GM20431 (cell line): ENCODE measurements around the gene TMC3.

Experiments
- in situ Hi-C: fragments of 300-500 bp; cut with MseI, MboI; formaldehyde crosslinking; loops from one replicate; pipeline ENCODE4 v1.15.0; 2020; ENCODE audit warnings: low sequenced_read_pairs; ENCODE audit not compliant: unreplicated experiment

Gene TMC3

GRCh38 chr15:81386947-81387346 is 12.9 kb upstream of the TMC3 start:
- in situ Hi-C loops = no loop called here

- in situ Hi-C loops = no loop called here
Observed at GRCh38 chr15:81385721-81386076, 11.7 kb upstream of the TMC3 start.

GRCh38 chr15:81384891-81385720 is 11.1 kb upstream of the TMC3 start:
- in situ Hi-C loops = no loop called here

DNA sequence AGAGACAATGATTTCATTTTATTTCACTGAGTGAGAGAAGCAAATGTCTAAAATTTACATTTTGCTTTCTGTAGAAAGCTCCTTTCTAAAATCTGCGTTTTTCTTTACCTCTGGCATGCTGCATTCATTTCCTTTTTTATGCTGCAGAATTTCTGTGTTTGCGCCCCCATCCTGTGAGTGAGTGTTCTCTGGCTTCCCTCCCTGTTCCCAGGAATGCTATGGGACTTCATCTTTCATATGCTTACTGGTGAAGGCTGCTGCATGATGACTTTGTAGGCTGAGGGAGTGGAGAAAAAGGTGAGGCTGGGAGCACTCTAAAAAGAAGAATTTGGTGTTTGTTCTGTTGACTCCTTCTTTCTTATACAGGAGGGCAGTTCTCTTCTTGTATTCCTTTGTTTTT is 7.7 kb upstream of the TMC3 start:
- in situ Hi-C loops = no loop called here

DNA sequence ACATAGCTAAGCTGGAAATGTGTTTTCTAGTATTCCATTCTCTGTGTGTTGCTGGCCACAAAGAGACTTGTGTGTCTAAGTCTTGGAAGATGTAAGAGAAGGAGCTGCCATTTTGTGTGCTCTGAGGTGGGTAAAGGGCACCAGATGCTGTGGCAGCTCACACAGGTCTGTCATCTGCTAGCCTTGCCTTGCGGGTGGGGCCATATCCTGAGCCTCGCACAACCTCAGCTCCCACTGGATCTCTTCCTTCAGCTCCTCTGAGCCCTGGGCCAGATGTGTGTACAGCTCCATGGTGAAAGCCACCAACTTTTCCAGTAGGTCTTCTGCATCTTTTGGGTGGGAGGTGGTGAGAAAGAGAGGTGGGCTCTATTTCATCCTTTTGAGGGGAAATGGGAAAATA is 6.7 kb upstream of the TMC3 start:
- in situ Hi-C loops = no loop called here

DNA sequence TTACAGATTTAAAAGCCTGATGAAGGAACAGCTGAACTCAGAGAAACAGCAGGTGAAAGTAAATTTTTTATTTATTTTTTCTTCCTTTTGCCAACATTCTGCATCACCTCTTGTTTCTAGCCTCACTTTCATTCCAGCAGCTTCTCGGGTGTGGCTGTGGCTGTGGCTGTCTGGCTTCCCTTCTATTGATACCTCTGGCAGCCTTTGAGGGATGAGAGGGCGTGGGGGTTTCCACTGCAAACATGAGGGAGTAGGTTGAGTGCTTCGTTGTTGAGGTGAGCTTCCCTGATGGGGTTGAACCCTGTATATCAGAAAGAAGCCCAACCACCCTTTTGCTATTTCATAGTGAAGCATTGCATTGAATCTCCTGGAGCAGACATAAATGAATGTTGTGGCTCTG is 6.2 kb upstream of the TMC3 start:
- in situ Hi-C loops = no loop called here

GRCh38 chr15:81379269-81379668 is 5.3 kb upstream of the TMC3 start:
- in situ Hi-C loops = no loop called here

DNA sequence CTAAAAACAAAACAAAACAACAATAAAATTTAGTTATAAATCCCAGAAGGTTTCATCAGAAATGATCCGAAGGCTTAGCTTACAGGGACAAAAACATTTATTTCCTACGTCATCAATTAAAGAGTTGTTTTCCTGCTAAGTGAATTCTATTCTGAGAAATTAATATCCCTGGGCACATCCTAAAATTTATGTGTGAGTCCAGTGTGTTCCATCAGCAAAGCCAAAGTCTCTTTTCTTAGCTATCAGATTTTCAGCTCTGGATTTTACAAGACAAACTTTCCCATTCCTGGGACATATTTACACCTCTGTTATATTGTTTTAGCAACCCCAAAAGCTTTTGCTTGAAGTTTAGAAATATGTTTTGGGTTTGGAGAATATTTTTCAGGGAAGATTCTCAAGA is 4.4 kb upstream of the TMC3 start:
- in situ Hi-C loops = no loop called here

DNA sequence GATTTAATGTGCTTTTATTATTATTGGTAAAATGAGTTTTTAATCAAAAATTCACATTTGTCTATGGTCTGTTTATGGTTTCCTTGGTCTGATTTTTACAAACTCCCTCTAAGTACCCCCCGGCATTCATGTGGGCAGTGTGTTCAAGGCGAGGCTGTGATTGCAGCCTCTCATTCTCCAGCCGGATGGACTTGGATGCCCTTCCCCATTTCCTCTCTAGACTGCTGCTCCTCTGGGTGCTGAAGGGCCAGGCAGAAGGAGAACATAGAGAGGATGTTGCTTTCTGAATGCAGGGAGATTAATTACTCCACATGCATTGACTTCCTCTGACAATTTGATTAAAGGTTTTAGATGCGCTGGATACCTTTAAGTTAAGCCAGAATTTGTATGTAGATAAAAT is 3.9 kb upstream of the TMC3 start:
- in situ Hi-C loops = no loop called here

GRCh38 chr15:81376231-81376630 is 2.2 kb upstream of the TMC3 start:
- in situ Hi-C loops = no loop called here

GRCh38 chr15:81375461-81375860 is 1.4 kb upstream of the TMC3 start:
- in situ Hi-C loops = no loop called here

GRCh38 chr15:81373176-81373575 is 837 bp downstream of the TMC3 start:
- in situ Hi-C loops = no loop called here

- in situ Hi-C loops = no loop called here
Observed at GRCh38 chr15:81372575-81372974, 1.4 kb downstream of the TMC3 start.

GRCh38 chr15:81363718-81364500 is 10.1 kb downstream of the TMC3 start:
- in situ Hi-C loops = no loop called here

GRCh38 chr15:81363276-81363675 is 10.7 kb downstream of the TMC3 start:
- in situ Hi-C loops = no loop called here

DNA sequence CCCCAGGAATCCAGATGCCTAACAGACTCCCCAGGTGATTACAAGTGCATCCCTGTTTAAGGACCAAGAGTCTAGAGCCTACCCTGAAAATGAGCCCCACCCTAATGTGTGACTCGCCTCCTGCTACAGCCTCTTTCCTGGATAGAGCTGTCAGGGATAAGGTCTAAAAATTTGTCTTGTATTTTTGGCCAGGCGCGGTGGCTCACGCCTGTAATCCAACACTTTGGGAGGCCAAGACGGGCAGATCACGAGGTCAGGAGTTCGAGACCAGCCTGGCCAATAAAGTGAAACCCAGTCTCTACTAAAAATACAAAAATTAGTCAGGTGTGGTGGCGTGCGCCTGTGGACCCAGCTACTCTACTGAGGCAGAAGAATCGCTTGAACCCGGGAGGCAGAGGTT is 11.2 kb downstream of the TMC3 start:
- in situ Hi-C loops = no loop called here

GRCh38 chr15:81361891-81362290 is 12.1 kb downstream of the TMC3 start:
- in situ Hi-C loops = no loop called here

GRCh38 chr15:81360491-81360890 is 13.5 kb downstream of the TMC3 start:
- in situ Hi-C loops = no loop called here

- in situ Hi-C loops = no loop called here
Observed at GRCh38 chr15:81358248-81358647, 15.8 kb downstream of the TMC3 start.

DNA sequence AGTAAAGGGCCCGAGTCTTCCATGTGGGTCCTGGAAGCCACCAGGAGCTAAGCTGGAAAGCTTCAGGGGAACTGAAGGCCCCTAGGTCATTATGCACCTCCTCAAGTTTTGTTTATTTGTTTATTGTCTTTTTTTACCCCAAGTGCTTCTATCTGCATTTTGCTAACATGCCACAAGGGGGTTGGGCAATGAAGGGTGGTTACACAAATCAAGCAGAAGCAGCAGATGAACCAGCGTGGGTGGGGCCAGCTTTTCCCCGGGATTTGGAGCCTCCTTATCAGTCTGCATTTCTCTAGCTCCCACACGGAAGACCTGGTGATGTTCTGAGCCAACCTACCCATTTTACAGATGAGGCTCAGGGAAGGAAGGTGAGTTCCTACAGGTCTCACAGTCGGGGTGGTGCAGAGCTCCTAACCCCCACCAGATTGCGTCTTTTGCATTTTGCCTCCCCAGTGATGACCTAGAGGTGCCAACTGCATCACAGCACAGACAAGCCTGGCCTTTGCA is 16.8 kb downstream of the TMC3 start:
- in situ Hi-C loops = no loop called here

GRCh38 chr15:81356252-81356651 is 17.8 kb downstream of the TMC3 start:
- in situ Hi-C loops = no loop called here
